Spleen (tissue), 7 donors: Measurements from ENCODE around the gene GPR107.

Source experiments
- POLR2A ChIP-seq, 3 donors: fragments of 450-650 bp; IDR thresholded peaks; one replicate each; pipeline ENCODE4 v1.5.1; 2017; ENCODE audit warnings: antibody characterized with exemption in 3 of 3, mild to moderate bottlenecking in 1 of 3
- POLR2AphosphoS5 ChIP-seq, 3 donors: sonication (generic); formaldehyde crosslinking; IDR thresholded peaks; one replicate each; pipeline ENCODE4 v1.5.1; 2017; ENCODE audit warnings: antibody characterized with exemption in 3 of 3
- TF ChIP-seq, protein P1 (sequence below), 11 experiments: fragments of 200-600 bp in 7 of 11; fragments of 450-650 bp in 4 of 11; sonication (generic) in 4 of 11; IDR thresholded peaks in 8 of 11; conservative IDR thresholded peaks in 3 of 11; 1 replicate in 7 of 11; 2 replicates in 4 of 11; pipeline versions ENCODE4 v1.4.0 to v1.8.0; 2016 to 2021; ENCODE audit warnings: antibody characterized with exemption in 11 of 11, inconsistent platforms in 4 of 11, mild to moderate bottlenecking in 1 of 11
- donor health status: DM: no; HTN: no; CAD: no; lungs with moderate emphysema.
- donor health status: DM: no; HTN: no; CAD: no.
- donor health status: DM: no; HTN: no; CAD: no.

DNA sequence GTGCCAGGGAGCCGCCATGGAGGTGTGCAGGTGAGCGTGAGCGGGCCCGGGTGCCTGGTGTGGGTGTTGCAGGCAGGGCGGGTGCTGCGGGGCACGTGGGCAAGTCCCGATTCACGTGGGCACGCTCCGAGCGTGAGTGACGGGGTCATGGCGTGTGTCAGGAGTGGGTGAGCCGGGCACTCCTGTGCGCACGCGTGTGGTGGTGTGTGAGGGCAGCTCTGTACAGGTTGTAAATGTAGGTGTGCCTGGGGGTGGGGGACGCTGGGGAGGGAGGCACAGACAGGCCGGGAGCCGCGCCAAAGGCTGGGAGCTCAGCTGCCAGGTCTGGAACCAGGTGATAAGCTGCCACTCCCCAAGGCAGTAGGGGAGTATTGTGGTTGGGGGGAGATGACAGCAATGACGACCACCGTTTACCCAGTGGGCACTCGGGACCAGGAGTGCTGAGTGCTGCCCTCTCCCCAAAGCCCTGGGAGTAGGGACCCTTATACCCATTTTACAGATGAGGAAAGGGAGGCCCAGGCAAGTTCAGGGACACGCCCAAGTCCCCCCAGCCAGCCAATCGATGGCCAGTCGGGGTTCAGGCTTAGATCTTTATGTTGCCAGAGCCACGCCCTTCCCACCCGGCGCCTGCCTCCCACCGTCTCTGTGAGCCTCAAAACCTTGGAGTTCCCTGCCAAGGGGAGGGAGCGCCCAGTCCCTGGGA, 128.1 kb downstream of the GPR107 start:
- TF ChIP-seq, protein P1, sequence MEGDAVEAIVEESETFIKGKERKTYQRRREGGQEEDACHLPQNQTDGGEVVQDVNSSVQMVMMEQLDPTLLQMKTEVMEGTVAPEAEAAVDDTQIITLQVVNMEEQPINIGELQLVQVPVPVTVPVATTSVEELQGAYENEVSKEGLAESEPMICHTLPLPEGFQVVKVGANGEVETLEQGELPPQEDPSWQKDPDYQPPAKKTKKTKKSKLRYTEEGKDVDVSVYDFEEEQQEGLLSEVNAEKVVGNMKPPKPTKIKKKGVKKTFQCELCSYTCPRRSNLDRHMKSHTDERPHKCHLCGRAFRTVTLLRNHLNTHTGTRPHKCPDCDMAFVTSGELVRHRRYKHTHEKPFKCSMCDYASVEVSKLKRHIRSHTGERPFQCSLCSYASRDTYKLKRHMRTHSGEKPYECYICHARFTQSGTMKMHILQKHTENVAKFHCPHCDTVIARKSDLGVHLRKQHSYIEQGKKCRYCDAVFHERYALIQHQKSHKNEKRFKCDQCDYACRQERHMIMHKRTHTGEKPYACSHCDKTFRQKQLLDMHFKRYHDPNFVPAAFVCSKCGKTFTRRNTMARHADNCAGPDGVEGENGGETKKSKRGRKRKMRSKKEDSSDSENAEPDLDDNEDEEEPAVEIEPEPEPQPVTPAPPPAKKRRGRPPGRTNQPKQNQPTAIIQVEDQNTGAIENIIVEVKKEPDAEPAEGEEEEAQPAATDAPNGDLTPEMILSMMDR (IDR thresholded peaks at IDR 0.05 in 8 of 11, conservative IDR thresholded peaks at IDR 0.05 in 3 of 11) = no peak
- TF ChIP-seq POLR2A (IDR thresholded peaks at IDR 0.05) (no peak), POLR2AphosphoS5 (IDR thresholded peaks at IDR 0.05) (no peak)
